Panc1 (cell line): ENCODE results near the gene DEDD2. TPM values are rescaled to one million over a fixed set of nuclear protein-coding genes. Genes with fewer than 3 reads are reported as not detected.

Experiments
- ATAC-seq: fragments of 200-7000 bp; cut with Tn5 transposase; 2 replicates; pipeline ENCODE4 v1.9.1; 2020; ENCODE audit warnings: mild to moderate bottlenecking, moderate library complexity
- BruUV-seq: library from RNA; stranded (reverse); fragments of 400-500 nt; replicated peaks from 2 replicates; lab custom pipeline; 2021; lab: Mats Ljungman, UMichigan
- CTCF ChIA-PET: fragments of 300-600 bp; sonication (Branson Sonifier 250); formaldehyde crosslinking; loops from one replicate; lab custom pipeline; 2022; ENCODE audit warnings: antibody characterized with exemption; lab: Charles Lee
- POLR2A ChIA-PET: fragments of 300-600 bp; sonication (Branson Sonifier 250); formaldehyde crosslinking; loops from one replicate; lab custom pipeline; 2022; ENCODE audit warnings: antibody characterized with exemption; lab: Charles Lee
- DNase-seq: peaks from one replicate; pipeline ENCODE4 v3.0.0-alpha.2; 2010; ENCODE audit warnings: low read depth, low spot score
- H3K27ac ChIP-seq: 2 replicates; pipeline ENCODE4 v1.5.1; 2011; ENCODE audit warnings: mild to moderate bottlenecking, low read length, inconsistent platforms
- H3K27me3 ChIP-seq: fragments of 200-500 bp; sonication (Bioruptor generic); 2 replicates; pipeline ENCODE4 v1.6.0; 2014; ENCODE audit warnings: low read length, inconsistent platforms; ENCODE audit not compliant: control insufficient read depth, insufficient read depth
- H3K36me3 ChIP-seq: fragments of 200-500 bp; sonication (Bioruptor generic); 2 replicates; pipeline ENCODE4 v1.5.1; 2014; ENCODE audit warnings: inconsistent platforms, mild to moderate bottlenecking, low read length, moderate library complexity; ENCODE audit not compliant: control insufficient read depth, insufficient read depth
- H3K4me1 ChIP-seq: 2 replicates; pipeline ENCODE4 v1.5.1; 2011; ENCODE audit warnings: inconsistent platforms, mild to moderate bottlenecking, low read length, moderate library complexity; ENCODE audit not compliant: control insufficient read depth, insufficient read depth
- H3K4me3 ChIP-seq, 2 experiments: 2 replicates each; pipeline ENCODE4 v1.5.1; 2011 to 2012; ENCODE audit warnings: low read depth in 2 of 2, low read length in 2 of 2, mild to moderate bottlenecking in 2 of 2, inconsistent platforms in 1 of 2, moderate library complexity in 1 of 2
- H3K9me3 ChIP-seq: fragments of 200-500 bp; sonication (Bioruptor generic); 2 replicates; pipeline ENCODE4 v1.5.1; 2014; ENCODE audit warnings: low read depth, mild to moderate bottlenecking, inconsistent platforms, low read length, moderate library complexity; ENCODE audit not compliant: control insufficient read depth, insufficient read depth
- CTCF ChIP-seq: fragments of 450-650 bp; IDR thresholded peaks from 2 replicates; pipeline ENCODE4 v1.5.1; 2017; ENCODE audit warnings: mild to moderate bottlenecking
- POLR2AphosphoS5 ChIP-seq: IDR thresholded peaks from 2 replicates; pipeline ENCODE4 v1.6.1; 2012; ENCODE audit warnings: mild to moderate bottlenecking, low read depth, low read length, moderate library complexity
- REST ChIP-seq, 2 experiments: IDR thresholded peaks; 2 replicates each; pipeline ENCODE4 v1.6.1; 2011 to 2012; ENCODE audit warnings: low read depth in 2 of 2, control low read depth in 1 of 2, low read length in 1 of 2, mild to moderate bottlenecking in 1 of 2, moderate library complexity in 1 of 2; ENCODE audit not compliant: insufficient read depth in 1 of 2
- SIN3A ChIP-seq: IDR thresholded peaks from 2 replicates; pipeline ENCODE4 v1.6.1; 2012; ENCODE audit warnings: low read depth, mild to moderate bottlenecking, low read length, moderate library complexity, borderline replicate concordance; ENCODE audit not compliant: insufficient read depth
- TCF7L2 ChIP-seq: IDR thresholded peaks from 2 replicates; pipeline ENCODE4 v1.6.1; 2011; ENCODE audit warnings: mild to moderate bottlenecking, low read depth, low read length, inconsistent platforms
- in situ Hi-C: cut with HindIII; loops from 2 replicates; pipeline ENCODE4 v1.10.0; 2016; ENCODE audit warnings: low sequenced_read_pairs, low pct_unique_long_range_greater_than_20kb
- intact Hi-C: fragments of 100-400 bp; cut with micrococcal nuclease; formaldehyde crosslinking; loops from one replicate; pipeline ENCODE4 v1.10.0; 2022; ENCODE audit not compliant: unreplicated experiment
- total RNA-seq: library from RNA; stranded (reverse); gene quantifications from one replicate; pipeline ENCODE4 v1.2.1, GENCODE V29; 2021; ENCODE audit not compliant: unreplicated experiment

Gene DEDD2
- total RNA-seq, 1 experiment from 2014 or later, result 13.2 TPM

DNA sequence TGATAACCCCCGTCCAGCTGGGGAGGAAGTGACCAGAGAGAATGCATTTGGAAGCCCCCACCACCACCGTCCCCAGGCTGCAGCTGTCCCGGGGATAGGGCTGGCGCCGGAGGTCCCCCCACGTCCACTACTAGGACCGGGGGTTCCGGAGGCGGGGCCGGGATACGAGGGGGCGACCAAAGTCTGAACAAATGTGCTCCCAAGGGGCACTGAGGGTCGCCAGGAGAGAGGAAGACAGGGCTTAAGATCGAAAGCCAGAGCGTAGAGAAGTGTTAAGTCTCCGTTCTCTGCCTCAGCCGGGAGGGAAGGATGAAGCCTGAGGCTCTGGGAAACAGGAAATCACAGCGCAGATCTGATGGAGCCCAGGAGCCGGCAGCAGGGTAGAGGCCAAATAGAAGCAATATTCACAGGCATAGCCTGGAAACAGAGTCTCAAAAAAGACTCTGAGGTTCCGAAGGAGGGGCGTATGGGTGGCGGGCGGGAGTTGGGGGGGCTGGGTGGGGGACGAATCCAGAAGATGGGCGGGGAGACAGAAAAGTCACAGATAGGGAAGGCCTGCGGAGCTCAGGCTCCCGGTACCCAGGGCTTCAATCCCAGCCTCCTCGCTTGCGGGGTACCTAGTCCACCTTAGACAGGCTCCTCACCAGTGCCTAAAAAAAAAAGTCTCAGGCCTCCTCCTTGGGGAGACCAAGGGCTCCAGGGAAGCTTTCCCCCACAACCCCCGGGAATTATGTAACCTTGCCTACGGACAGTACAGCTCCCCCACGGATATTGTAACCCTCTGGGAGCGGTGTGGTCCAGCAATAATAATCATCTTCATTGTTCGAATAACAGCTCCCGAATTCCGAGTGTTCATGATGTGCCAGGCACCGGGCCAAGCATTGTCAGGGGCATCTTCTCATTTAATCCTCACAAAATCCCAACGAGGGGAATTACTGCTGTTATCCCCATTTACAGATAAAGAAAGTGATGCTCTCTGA is 38.6 kb upstream of the DEDD2 start:
- ATAC-seq, result peak; percentile 28; the same call in 1 of the 2 replicates
- DNase-seq, result no peak
- H3K36me3 ChIP-seq, result no peaks in the 10 kb centered on the region; the same call in 1 of the 2 replicates
- H3K9me3 ChIP-seq, result no peaks in the 10 kb centered on the region
- intact Hi-C loops, result no loop called here
- H3K4me3 ChIP-seq, result peak overlapping the region; percentile 66 to 82
- in situ Hi-C loops, result no loop called here
- ChIA-PET CTCF (interaction anchor here (0.5 to 1.1 kb wide), 2 partner anchors 10 to 33 kb away, joined by 3 to 4 read pairs; no protein-coding TSS in a partner anchor), POLR2A (interaction anchor here (0.6 kb wide), 1 partner anchor 1244 kb away, joined by 3 read pairs; no protein-coding TSS in a partner anchor)
- TF ChIP-seq TCF7L2 (no peak), REST (IDR thresholded peaks at IDR 0.05; ENCODE audit: insufficient read depth in 1 of 2, low read depth in 2 of 2, low read length in 1 of 2) (no peak), CTCF (no peak), SIN3A (no peak), POLR2AphosphoS5 (no peak)
- BruUV-seq, result no TSS peak
- H3K27me3 ChIP-seq, result no peaks in the 10 kb centered on the region
- H3K4me1 ChIP-seq, result peaks cover 11% of the 10 kb centered on the region
- peak overlapping the region; percentile 84 for H3K27ac ChIP-seq

- in situ Hi-C loops (no loop called here), intact Hi-C loops (no loop called here)
- H3K36me3 ChIP-seq, result no peaks in the 10 kb centered on the region; the same call in 1 of the 2 replicates
- peaks cover 21% of the 10 kb centered on the region for H3K4me1 ChIP-seq
- no peaks in the 10 kb centered on the region for H3K9me3 ChIP-seq
- H3K4me3 ChIP-seq, result peak within 1 kb of the TSS; percentile 72 to 82
- no peak for TF ChIP-seq REST (IDR thresholded peaks at IDR 0.05; ENCODE audit: insufficient read depth in 1 of 2, low read depth in 2 of 2, low read length in 1 of 2)
- TF ChIP-seq SIN3A, result peak; percentile 26; the same call in 1 of the 2 replicates
- ChIA-PET POLR2A (no interaction called here), CTCF (no interaction called here)
- ATAC-seq (peak; percentile 78), DNase-seq (no peak)
- BruUV-seq, result no TSS peak
- H3K27me3 ChIP-seq, result no peaks in the 10 kb centered on the region
- peak within 1 kb of the TSS; percentile 84 for H3K27ac ChIP-seq
These were observed 37.6 kb upstream of the DEDD2 start, which contains the start of gene ERF for GRCh38 chr19:42254850-42255765. ERF (minus strand) TSS chr19:42255128; CDS start chr19:42254999, 129 bp downstream.
